Adrenal gland (tissue), 5 donors: ENCODE results near the gene FHL3.

Experiments
- CTCF ChIP-seq, 6 experiments: fragments of 450-650 bp in 4 of 6; fragments of 200-600 bp in 2 of 6; sonication (generic) in 1 of 6; IDR thresholded peaks; 1 replicate in 5 of 6; 2 replicates in 1 of 6; pipeline versions ENCODE4 v1.5.1 to v1.8.0; 2016 to 2021; ENCODE audit warnings: antibody characterized with exemption in 6 of 6, mild to moderate bottlenecking in 2 of 6, moderate library complexity in 1 of 6
- POLR2A ChIP-seq, 2 donors: fragments of 450-650 bp; IDR thresholded peaks; one replicate each; pipeline ENCODE4 v1.6.1; 2017; ENCODE audit warnings: antibody characterized with exemption in 2 of 2, mild to moderate bottlenecking in 2 of 2, moderate library complexity in 1 of 2
- donor health status: DM: no; HTN: no; CAD: no.

GRCh38 chr1:37994886-37995566 is 10.3 kb downstream of the FHL3 start:
- TF ChIP-seq POLR2A (IDR thresholded peaks at IDR 0.05), result no peak
- no peak for TF ChIP-seq CTCF (IDR thresholded peaks at IDR 0.05)
